HL-60 (cell line): ENCODE results near the gene GABPB2.

Experiments used
- DNase-seq, 2 experiments: peaks; one replicate each; pipeline ENCODE4 v3.0.0-alpha.2; 2010 to 2020; ENCODE audit warnings: low read depth in 1 of 2, low spot score in 1 of 2
- H3K27ac ChIP-seq: fragments of 250-450 bp; sonication (Bioruptor Pico); replicated peaks from 2 replicates; pipeline ENCODE4 v1.5.1; 2020; ENCODE audit warnings: mild to moderate bottlenecking, moderate library complexity
- H3K27me3 ChIP-seq: fragments of 250-450 bp; sonication (Bioruptor Pico); 2 replicates; pipeline ENCODE4 v1.5.1; 2021; ENCODE audit warnings: mild to moderate bottlenecking, moderate library complexity; ENCODE audit not compliant: insufficient read depth, poor library complexity, severe bottlenecking
- H3K4me3 ChIP-seq: replicated peaks from 2 replicates; pipeline ENCODE4 v1.5.1; 2011; ENCODE audit warnings: mild to moderate bottlenecking, control low read depth, low read length; ENCODE audit not compliant: insufficient read depth
- GABPA ChIP-seq: IDR thresholded peaks from 2 replicates; pipeline ENCODE4 v1.6.1; 2012; ENCODE audit warnings: low read depth
- POLR2AphosphoS5 ChIP-seq: IDR thresholded peaks from 2 replicates; pipeline ENCODE4 v1.6.1; 2012; ENCODE audit warnings: low read depth
- SPI1 ChIP-seq: IDR thresholded peaks from 2 replicates; pipeline ENCODE4 v1.6.1; 2012; ENCODE audit warnings: low read depth, mild to moderate bottlenecking, borderline replicate concordance
- long read RNA-seq: library from polyadenylated mRNA; unstranded; transcript quantifications from one replicate; pipeline ENCODE4 v2.0.0, GENCODE V29; 2020
- TF ChIP-seq, protein P1 (sequence below): IDR thresholded peaks from 2 replicates; pipeline ENCODE4 v1.6.1; 2012; ENCODE audit warnings: low read depth; ENCODE audit not compliant: insufficient replicate concordance
- TF ChIP-seq, protein P2 (sequence below): IDR thresholded peaks from one replicate; pipeline ENCODE4 v1.5.1; 2011; ENCODE audit warnings: low read length, control low read depth, inconsistent platforms; ENCODE audit not compliant: insufficient read depth

Gene GABPB2
- long read RNA-seq, full-length matches to known transcripts, result 1 of 4 reads
- long read RNA-seq, partial matches to known transcripts, result 0 of 4 reads
- long read RNA-seq, other reads (novel, unspliced or antisense), result 3 of 4 reads

DNA sequence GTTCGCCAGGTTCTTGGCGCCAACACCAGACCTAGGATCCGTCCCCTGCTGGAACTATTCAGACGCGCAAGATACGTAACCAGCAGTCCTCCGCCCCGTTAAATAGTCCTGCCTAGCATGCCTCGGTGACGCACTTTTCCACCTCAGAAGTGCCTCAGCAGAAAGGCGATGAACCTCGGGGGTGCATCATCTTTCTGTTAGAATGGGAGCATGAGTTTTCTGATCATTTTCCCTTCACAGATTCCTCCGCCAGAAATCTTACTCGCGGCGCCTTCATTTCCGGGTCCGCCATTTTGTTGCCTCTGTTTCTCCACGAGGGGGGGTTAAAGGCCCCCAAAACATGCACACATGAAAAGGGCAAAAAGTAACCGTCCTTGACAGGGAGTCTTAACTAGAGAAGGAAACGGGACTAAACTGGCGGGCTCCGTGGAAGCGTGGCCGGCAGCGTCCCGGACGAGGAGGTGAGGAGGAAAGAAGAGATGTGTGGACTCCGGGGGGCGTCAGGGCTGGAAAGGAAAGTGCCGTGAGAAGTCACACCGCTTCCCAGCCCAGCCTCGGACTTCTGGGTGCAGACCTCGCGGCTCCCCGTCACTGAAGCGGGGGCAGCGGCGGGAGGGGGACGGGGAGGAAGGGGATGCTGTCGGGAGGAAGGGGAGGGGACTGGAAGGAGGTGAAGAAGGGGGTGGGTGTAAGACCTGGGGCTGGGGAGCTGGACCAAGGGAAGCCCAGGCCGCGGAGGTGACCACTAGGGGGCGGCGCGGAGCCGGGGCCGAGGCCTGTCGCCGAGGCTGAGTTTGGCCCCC is at the start of gene GABPB2:
Gene GABPB2, plus strand, starts transcription at position 288 of the 803 bp plus-strand sequence. CDS start 17,429 bp downstream, outside the sequence.
- peak within 1 kb of the TSS; percentile 71 for H3K4me3 ChIP-seq
- H3K27me3 ChIP-seq, result no peaks in the 10 kb centered on the region
- DNase-seq, result peak; percentile 91 to 93
- TF ChIP-seq, protein P1, sequence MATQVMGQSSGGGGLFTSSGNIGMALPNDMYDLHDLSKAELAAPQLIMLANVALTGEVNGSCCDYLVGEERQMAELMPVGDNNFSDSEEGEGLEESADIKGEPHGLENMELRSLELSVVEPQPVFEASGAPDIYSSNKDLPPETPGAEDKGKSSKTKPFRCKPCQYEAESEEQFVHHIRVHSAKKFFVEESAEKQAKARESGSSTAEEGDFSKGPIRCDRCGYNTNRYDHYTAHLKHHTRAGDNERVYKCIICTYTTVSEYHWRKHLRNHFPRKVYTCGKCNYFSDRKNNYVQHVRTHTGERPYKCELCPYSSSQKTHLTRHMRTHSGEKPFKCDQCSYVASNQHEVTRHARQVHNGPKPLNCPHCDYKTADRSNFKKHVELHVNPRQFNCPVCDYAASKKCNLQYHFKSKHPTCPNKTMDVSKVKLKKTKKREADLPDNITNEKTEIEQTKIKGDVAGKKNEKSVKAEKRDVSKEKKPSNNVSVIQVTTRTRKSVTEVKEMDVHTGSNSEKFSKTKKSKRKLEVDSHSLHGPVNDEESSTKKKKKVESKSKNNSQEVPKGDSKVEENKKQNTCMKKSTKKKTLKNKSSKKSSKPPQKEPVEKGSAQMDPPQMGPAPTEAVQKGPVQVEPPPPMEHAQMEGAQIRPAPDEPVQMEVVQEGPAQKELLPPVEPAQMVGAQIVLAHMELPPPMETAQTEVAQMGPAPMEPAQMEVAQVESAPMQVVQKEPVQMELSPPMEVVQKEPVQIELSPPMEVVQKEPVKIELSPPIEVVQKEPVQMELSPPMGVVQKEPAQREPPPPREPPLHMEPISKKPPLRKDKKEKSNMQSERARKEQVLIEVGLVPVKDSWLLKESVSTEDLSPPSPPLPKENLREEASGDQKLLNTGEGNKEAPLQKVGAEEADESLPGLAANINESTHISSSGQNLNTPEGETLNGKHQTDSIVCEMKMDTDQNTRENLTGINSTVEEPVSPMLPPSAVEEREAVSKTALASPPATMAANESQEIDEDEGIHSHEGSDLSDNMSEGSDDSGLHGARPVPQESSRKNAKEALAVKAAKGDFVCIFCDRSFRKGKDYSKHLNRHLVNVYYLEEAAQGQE, result peak; percentile 3
- TF ChIP-seq POLR2AphosphoS5 (no peak; the same call in none of the 2 replicates), GABPA (peak; percentile 56; the same call in 1 of the 2 replicates), SPI1 (no peak)
- TF ChIP-seq, protein P2, sequence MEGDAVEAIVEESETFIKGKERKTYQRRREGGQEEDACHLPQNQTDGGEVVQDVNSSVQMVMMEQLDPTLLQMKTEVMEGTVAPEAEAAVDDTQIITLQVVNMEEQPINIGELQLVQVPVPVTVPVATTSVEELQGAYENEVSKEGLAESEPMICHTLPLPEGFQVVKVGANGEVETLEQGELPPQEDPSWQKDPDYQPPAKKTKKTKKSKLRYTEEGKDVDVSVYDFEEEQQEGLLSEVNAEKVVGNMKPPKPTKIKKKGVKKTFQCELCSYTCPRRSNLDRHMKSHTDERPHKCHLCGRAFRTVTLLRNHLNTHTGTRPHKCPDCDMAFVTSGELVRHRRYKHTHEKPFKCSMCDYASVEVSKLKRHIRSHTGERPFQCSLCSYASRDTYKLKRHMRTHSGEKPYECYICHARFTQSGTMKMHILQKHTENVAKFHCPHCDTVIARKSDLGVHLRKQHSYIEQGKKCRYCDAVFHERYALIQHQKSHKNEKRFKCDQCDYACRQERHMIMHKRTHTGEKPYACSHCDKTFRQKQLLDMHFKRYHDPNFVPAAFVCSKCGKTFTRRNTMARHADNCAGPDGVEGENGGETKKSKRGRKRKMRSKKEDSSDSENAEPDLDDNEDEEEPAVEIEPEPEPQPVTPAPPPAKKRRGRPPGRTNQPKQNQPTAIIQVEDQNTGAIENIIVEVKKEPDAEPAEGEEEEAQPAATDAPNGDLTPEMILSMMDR, result peak; percentile 87
- H3K27ac ChIP-seq, result peak within 1 kb of the TSS; percentile 98

DNA sequence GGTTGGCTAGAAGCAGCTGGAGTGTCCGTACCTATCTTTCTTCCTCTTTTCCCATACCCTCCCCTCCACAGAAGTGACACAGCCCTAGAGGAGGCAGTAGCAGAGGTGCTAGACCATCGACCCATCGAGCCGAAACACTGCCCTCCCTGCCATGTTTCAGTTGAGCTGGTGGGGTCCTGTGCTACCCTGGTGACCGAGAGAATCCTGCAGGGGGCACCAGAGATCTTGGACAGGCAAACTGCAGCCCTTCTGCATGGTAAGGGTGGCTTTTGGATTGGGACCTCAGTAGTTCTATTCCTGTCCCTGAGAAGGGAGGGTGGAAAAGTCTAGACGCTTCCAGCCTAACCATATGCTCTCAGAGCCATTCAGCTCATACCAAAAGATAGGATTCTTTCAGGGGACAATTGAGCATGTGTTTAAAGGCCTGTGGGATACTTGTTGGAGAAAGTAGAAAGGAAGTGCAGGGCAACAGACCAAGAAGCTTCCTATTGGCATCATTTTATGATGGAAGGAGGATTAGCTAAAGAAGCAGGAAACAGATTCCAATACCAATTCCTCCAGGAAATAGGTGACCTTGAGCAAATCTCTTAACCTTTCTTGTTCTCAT is 45.9 kb upstream of the GABPB2 start:
- Histone ChIP-seq H3K4me3 (no peak overlapping the region), H3K27me3 (no peaks in the 10 kb centered on the region), H3K27ac (no peak overlapping the region)
- DNase-seq, result peak in 1 of 2 experiments; percentile 86
- TF ChIP-seq, protein P2, result peak; percentile 92
- TF ChIP-seq, protein P1, result no peak

DNA sequence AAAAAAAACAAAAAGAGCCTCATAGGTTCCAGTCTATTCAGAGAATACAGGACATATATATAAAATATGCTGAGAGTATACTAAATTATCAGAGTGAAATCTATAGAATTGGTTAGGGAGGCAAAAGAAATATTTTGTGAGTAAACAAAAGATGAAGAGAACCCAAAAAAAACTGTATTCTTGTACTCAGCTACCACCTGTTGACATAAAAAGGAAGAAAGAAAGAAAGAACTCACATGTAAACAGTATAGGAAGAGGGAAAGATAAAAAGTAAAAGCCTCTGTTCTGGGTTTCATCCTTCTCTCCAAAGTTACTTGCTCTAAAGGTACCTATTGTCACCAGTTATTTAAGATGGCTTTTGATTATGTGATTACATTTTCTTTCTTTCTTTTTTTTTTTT is 44.1 kb upstream of the GABPB2 start:
- Histone ChIP-seq H3K27ac (no peak overlapping the region), H3K27me3 (no peaks in the 10 kb centered on the region), H3K4me3 (no peak overlapping the region)
- no peak for DNase-seq
- TF ChIP-seq, protein P2, result no peak
- TF ChIP-seq SPI1, result no peak
- no peak for TF ChIP-seq POLR2AphosphoS5
- TF ChIP-seq, protein P1, result no peak
- TF ChIP-seq GABPA, result no peak
